Caco-2 (cell line): ENCODE measurements around the gene RIMKLB. TPM values are rescaled to one million over a fixed set of nuclear protein-coding genes. Genes with fewer than 3 reads are reported as not detected.

Experiments used
- BruUV-seq: library from RNA; stranded (reverse); fragments of 400-500 nt; replicated peaks from 2 replicates; lab custom pipeline; 2021; lab: Mats Ljungman, UMichigan
- CTCF ChIA-PET: fragments of 300-600 bp; sonication (Branson Sonifier 250); formaldehyde crosslinking; loops from one replicate; lab custom pipeline; 2022; ENCODE audit warnings: antibody characterized with exemption; lab: Charles Lee
- POLR2A ChIA-PET: fragments of 300-600 bp; sonication (Branson Sonifier 250); formaldehyde crosslinking; loops from one replicate; lab custom pipeline; 2022; ENCODE audit warnings: antibody characterized with exemption; lab: Charles Lee
- DNase-seq, 2 experiments: peaks; one replicate each; pipeline versions ENCODE4 v3.0.0 to v3.0.0-alpha.2; 2020 to 2022
- H3K27me3 ChIP-seq: replicated peaks from 2 replicates; pipeline ENCODE4 v1.6.0; 2011; ENCODE audit warnings: low read length; ENCODE audit not compliant: control insufficient read depth, insufficient read depth
- H3K36me3 ChIP-seq: 2 replicates; pipeline ENCODE4 v1.5.1; 2011; ENCODE audit warnings: low read length; ENCODE audit not compliant: control insufficient read depth, insufficient read depth
- H3K4me1 ChIP-seq: fragments of 250-450 bp; sonication (Bioruptor Pico); 2 replicates; pipeline ENCODE4 v1.5.1; 2020; ENCODE audit warnings: mild to moderate bottlenecking
- H3K4me3 ChIP-seq: 2 replicates; pipeline ENCODE4 v1.5.1; 2011; ENCODE audit warnings: low read depth, mild to moderate bottlenecking, control low read depth, low read length
- H3K9me3 ChIP-seq: fragments of 250-450 bp; sonication (Bioruptor Pico); 2 replicates; pipeline ENCODE4 v1.5.1; 2020; ENCODE audit warnings: mild to moderate bottlenecking, moderate library complexity
- H3K27ac Mint-ChIP-seq: one replicate; pipeline ENCODE4 v1.8.0; 2022; ENCODE audit warnings: mixed read lengths; ENCODE audit not compliant: unreplicated experiment
- H3K27me3 Mint-ChIP-seq: one replicate; pipeline ENCODE4 v1.8.0; 2022; ENCODE audit warnings: mixed read lengths; ENCODE audit not compliant: insufficient read depth, unreplicated experiment
- H3K36me3 Mint-ChIP-seq: one replicate; pipeline ENCODE4 v1.8.0; 2022; ENCODE audit warnings: mild to moderate bottlenecking, mixed read lengths; ENCODE audit not compliant: insufficient read depth, unreplicated experiment
- H3K4me1 Mint-ChIP-seq: one replicate; pipeline ENCODE4 v1.8.0; 2022; ENCODE audit warnings: low read depth, mixed read lengths; ENCODE audit not compliant: unreplicated experiment
- H3K4me3 Mint-ChIP-seq: one replicate; pipeline ENCODE4 v1.8.0; 2022; ENCODE audit warnings: mild to moderate bottlenecking, moderate library complexity, mixed read lengths; ENCODE audit not compliant: unreplicated experiment
- H3K9me3 Mint-ChIP-seq: one replicate; pipeline ENCODE4 v1.8.0; 2022; ENCODE audit warnings: mixed read lengths; ENCODE audit not compliant: unreplicated experiment
- intact Hi-C: fragments of 100-400 bp; cut with micrococcal nuclease; formaldehyde crosslinking; loops from one replicate; pipeline ENCODE4 v1.10.0; 2022; ENCODE audit not compliant: unreplicated experiment
- total RNA-seq: library from RNA; stranded (reverse); gene quantifications from 2 replicates; pipeline ENCODE4 v1.2.3, GENCODE V29; 2022
- TF ChIP-seq, protein P1 (sequence below), 2 experiments: fragments of 200-600 bp in 1 of 2; IDR thresholded peaks; 1 replicate in 1 of 2; 2 replicates in 1 of 2; pipeline versions ENCODE4 v1.5.1 to v1.8.0; 2011 to 2022; ENCODE audit warnings: antibody characterized with exemption in 1 of 2, control low read depth in 1 of 2, inconsistent platforms in 1 of 2, low read depth in 1 of 2, low read length in 1 of 2, mild to moderate bottlenecking in 1 of 2, moderate library complexity in 1 of 2; ENCODE audit not compliant: insufficient read depth in 1 of 2, severe bottlenecking in 1 of 2, unreplicated experiment in 1 of 2

The RIMKLB gene
- total RNA-seq, 1 experiment from 2014 or later: 3.3 TPM

- Mint-ChIP-seq H3K9me3 (no peaks in the 10 kb centered on the region), H3K27me3 (peaks cover 18% of the 10 kb centered on the region), H3K36me3 (no peaks in the 10 kb centered on the region), H3K4me1 (peaks cover 14% of the 10 kb centered on the region), H3K27ac (no peak overlapping the region), H3K4me3 (no peak overlapping the region)
- intact Hi-C loops: no loop called here
- ChIA-PET POLR2A (no interaction called here), CTCF (interaction anchor here (0.6 to 1.2 kb wide), 2 partner anchors 12 to 206 kb away, joined by 3 to 5 read pairs; no protein-coding TSS in a partner anchor)
- DNase-seq: no peak
- Histone ChIP-seq H3K4me1 (peaks cover 5% of the 10 kb centered on the region; the same call in 1 of the 2 replicates), H3K9me3 (no peaks in the 10 kb centered on the region), H3K27me3 (peaks cover 1% of the 10 kb centered on the region; the same call in 1 of the 2 replicates), H3K36me3 (no peaks in the 10 kb centered on the region), H3K4me3 (no peak overlapping the region)
- no TSS peak for BruUV-seq
- TF ChIP-seq, protein P1, sequence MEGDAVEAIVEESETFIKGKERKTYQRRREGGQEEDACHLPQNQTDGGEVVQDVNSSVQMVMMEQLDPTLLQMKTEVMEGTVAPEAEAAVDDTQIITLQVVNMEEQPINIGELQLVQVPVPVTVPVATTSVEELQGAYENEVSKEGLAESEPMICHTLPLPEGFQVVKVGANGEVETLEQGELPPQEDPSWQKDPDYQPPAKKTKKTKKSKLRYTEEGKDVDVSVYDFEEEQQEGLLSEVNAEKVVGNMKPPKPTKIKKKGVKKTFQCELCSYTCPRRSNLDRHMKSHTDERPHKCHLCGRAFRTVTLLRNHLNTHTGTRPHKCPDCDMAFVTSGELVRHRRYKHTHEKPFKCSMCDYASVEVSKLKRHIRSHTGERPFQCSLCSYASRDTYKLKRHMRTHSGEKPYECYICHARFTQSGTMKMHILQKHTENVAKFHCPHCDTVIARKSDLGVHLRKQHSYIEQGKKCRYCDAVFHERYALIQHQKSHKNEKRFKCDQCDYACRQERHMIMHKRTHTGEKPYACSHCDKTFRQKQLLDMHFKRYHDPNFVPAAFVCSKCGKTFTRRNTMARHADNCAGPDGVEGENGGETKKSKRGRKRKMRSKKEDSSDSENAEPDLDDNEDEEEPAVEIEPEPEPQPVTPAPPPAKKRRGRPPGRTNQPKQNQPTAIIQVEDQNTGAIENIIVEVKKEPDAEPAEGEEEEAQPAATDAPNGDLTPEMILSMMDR (IDR thresholded peaks at IDR 0.05; ENCODE audit: insufficient read depth in 1 of 2, low read depth in 1 of 2, low read length in 1 of 2, severe bottlenecking in 1 of 2, unreplicated experiment in 1 of 2): no peak
These were observed 12.7 kb upstream of the RIMKLB start for GRCh38 chr12:8685051-8685450.

DNA sequence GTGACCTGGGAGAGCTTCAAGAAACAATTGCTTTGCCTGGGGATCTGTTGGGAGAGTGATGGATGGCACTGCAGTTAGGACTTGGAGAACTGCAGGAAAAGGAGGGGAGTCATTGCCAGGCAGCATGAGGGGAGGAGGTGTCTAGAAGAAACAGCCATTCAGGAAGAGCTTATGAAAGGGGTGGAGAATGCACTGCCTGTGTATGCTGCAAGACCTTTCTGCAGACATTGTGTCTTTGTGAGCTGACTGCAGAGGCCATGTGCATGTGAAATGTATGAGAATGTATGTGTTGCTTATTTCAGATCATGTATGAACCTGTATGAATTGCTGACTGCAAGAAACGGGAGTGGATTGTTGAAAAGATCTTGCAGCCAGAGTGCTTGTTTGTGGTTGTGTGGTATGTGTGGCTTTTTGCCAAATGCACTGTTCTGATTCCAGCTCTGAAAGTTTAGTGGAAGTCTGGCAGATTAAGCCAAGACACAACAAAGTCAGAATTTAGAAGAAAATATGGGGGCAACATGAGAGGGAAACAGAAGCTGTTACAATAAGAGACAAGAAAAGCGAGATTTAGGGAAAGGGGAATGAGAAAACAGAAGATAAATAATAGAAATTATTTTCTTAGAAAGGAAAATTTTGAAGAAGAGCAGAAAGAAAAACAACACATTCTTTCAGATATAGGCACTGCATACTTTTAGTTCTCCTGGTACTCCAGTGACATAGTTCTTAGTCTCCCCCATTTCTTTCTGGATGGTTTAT, 9.8 kb upstream of the RIMKLB start:
- ChIA-PET POLR2A (no interaction called here), CTCF (interaction anchor here (0.7 to 0.9 kb wide), 2 partner anchors 153 to 202 kb away, joined by 3 to 5 read pairs; no protein-coding TSS in a partner anchor)
- H3K27ac Mint-ChIP-seq: no peak overlapping the region
- TF ChIP-seq, protein P1 (IDR thresholded peaks at IDR 0.05; ENCODE audit: insufficient read depth in 1 of 2, low read depth in 1 of 2, low read length in 1 of 2, severe bottlenecking in 1 of 2, unreplicated experiment in 1 of 2): no peak
- DNase-seq: no peak
- H3K36me3 Mint-ChIP-seq: no peaks in the 10 kb centered on the region
- H3K27me3 ChIP-seq: peaks cover 1% of the 10 kb centered on the region; the same call in 1 of the 2 replicates
- H3K4me3 ChIP-seq: no peak overlapping the region
- H3K4me1 ChIP-seq: no peaks in the 10 kb centered on the region
- peaks cover 22% of the 10 kb centered on the region for H3K27me3 Mint-ChIP-seq
- H3K9me3 Mint-ChIP-seq: no peaks in the 10 kb centered on the region
- intact Hi-C loops: no loop called here
- BruUV-seq: no TSS peak
- H3K36me3 ChIP-seq: no peaks in the 10 kb centered on the region
- H3K9me3 ChIP-seq: no peaks in the 10 kb centered on the region
- H3K4me1 Mint-ChIP-seq: peaks cover 6% of the 10 kb centered on the region
- H3K4me3 Mint-ChIP-seq: no peak overlapping the region

DNA sequence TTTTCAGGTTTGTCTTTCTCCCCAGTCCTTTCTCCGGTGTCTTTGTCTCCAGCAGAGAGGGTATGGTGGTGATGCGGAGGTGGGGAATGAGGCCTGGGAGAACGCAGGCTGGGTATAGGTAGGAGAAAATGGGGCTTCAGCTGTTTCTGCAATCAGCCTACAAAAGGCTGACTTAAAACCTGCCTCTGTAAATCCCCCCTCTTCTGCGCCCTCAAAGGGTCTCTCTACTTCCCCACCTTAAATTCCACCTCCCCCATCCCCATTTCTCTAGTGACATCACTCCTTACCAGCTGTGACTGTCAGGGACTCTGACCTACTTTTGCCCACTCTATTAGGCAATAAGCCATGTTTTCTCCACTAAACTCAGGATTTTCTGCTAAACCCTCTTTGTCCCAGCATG, 8.1 kb upstream of the RIMKLB start:
- POLR2A ChIA-PET: no interaction called here
- Mint-ChIP-seq H3K4me1 (peaks cover 6% of the 10 kb centered on the region), H3K9me3 (no peaks in the 10 kb centered on the region), H3K27me3 (peaks cover 20% of the 10 kb centered on the region), H3K36me3 (no peaks in the 10 kb centered on the region), H3K4me3 (no peak overlapping the region), H3K27ac (no peak overlapping the region)
- H3K4me1 ChIP-seq: no peaks in the 10 kb centered on the region
- H3K27me3 ChIP-seq: peaks cover 1% of the 10 kb centered on the region; the same call in 1 of the 2 replicates
- H3K36me3 ChIP-seq: no peaks in the 10 kb centered on the region
- CTCF ChIA-PET: interaction anchor here (1.2 kb wide), 1 partner anchor 11 kb away, joined by 3 read pairs; no protein-coding TSS in a partner anchor
- intact Hi-C loops: no loop called here
- TF ChIP-seq, protein P1 (IDR thresholded peaks at IDR 0.05; ENCODE audit: insufficient read depth in 1 of 2, low read depth in 1 of 2, low read length in 1 of 2, severe bottlenecking in 1 of 2, unreplicated experiment in 1 of 2): no peak
- H3K9me3 ChIP-seq: no peaks in the 10 kb centered on the region
- H3K4me3 ChIP-seq: no peak overlapping the region
- DNase-seq: no peak
- no TSS peak for BruUV-seq
